Upper lobe of left lung (tissue), 4 donors: ENCODE measurements around the gene PRR5.

Experiments used
- EP300 ChIP-seq, 4 donors: sonication (generic); formaldehyde crosslinking; IDR thresholded peaks; one replicate each; pipeline ENCODE4 v1.5.1; 2017; ENCODE audit warnings: antibody characterized with exemption in 4 of 4, control low read depth in 2 of 4
- POLR2A ChIP-seq, 4 donors: fragments of 450-650 bp; IDR thresholded peaks; one replicate each; pipeline ENCODE4 v1.5.1; 2016 to 2017; ENCODE audit warnings: antibody characterized with exemption in 4 of 4, mild to moderate bottlenecking in 2 of 4
- POLR2AphosphoS5 ChIP-seq, 2 donors: sonication (generic); formaldehyde crosslinking; IDR thresholded peaks; one replicate each; pipeline ENCODE4 v1.5.1; 2017; ENCODE audit warnings: antibody characterized with exemption in 2 of 2
- TF ChIP-seq, protein P1 (sequence below), 6 experiments: fragments of 450-650 bp in 4 of 6; fragments of 200-600 bp in 2 of 6; sonication (generic) in 2 of 6; IDR thresholded peaks; one replicate each; pipeline ENCODE4 v1.5.1; 2016 to 2019; ENCODE audit warnings: antibody characterized with exemption in 6 of 6

DNA sequence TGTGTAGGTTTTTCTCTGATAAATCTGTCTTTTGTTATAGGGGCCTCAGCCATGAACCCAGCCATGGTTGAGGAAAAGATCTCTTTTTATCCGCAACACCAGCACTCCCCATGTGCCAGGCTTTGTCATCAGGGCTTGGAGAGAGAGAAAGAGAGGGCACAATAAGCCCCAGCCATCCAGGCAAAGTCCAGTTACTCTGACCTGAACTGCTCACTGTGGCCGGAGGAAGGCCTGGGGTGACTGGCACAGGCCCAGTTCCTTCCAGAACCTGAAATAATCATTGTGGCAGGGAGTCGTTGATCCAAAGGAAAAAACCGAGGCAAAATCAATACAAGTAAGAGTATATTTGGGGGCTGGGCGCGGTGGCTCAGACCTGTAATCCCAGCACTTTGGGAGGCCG, 46.5 kb downstream of the PRR5 start:
- TF ChIP-seq POLR2AphosphoS5 (IDR thresholded peaks at IDR 0.05) (no peak), POLR2A (IDR thresholded peaks at IDR 0.05) (no peak), EP300 (IDR thresholded peaks at IDR 0.05) (no peak)
- TF ChIP-seq, protein P1, sequence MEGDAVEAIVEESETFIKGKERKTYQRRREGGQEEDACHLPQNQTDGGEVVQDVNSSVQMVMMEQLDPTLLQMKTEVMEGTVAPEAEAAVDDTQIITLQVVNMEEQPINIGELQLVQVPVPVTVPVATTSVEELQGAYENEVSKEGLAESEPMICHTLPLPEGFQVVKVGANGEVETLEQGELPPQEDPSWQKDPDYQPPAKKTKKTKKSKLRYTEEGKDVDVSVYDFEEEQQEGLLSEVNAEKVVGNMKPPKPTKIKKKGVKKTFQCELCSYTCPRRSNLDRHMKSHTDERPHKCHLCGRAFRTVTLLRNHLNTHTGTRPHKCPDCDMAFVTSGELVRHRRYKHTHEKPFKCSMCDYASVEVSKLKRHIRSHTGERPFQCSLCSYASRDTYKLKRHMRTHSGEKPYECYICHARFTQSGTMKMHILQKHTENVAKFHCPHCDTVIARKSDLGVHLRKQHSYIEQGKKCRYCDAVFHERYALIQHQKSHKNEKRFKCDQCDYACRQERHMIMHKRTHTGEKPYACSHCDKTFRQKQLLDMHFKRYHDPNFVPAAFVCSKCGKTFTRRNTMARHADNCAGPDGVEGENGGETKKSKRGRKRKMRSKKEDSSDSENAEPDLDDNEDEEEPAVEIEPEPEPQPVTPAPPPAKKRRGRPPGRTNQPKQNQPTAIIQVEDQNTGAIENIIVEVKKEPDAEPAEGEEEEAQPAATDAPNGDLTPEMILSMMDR (IDR thresholded peaks at IDR 0.05): no peak
